B cell (primary cell): ENCODE results near the gene IFT20. TPM values are rescaled to one million over a fixed set of nuclear protein-coding genes. Genes with fewer than 3 reads are reported as not detected.

Experiments
- ATAC-seq: fragments of 200-7000 bp; cut with Tn5 transposase; one replicate; pipeline ENCODE4 v1.10.0; 2021; ENCODE audit warnings: low read depth, mild to moderate bottlenecking, moderate number of reproducible peaks, moderate library complexity
- CTCF ChIA-PET: fragments of 350-600 bp; sonication (Branson Sonifier 250); formaldehyde crosslinking; loops from one replicate; lab custom pipeline; 2021; ENCODE audit warnings: antibody characterized with exemption, inconsistent platforms; lab: Charles Lee
- POLR2A ChIA-PET: fragments of 350-600 bp; sonication (Branson Sonifier 250); formaldehyde crosslinking; loops from one replicate; lab custom pipeline; 2021; ENCODE audit warnings: antibody characterized with exemption; lab: Charles Lee
- DNase-seq: peaks from one replicate; pipeline ENCODE4 v3.0.0; 2013
- H2AFZ ChIP-seq: 2 replicates; pipeline ENCODE4 v1.6.1; 2012; ENCODE audit warnings: mild to moderate bottlenecking, low read depth, low read length; ENCODE audit not compliant: insufficient read depth, poor library complexity, severe bottlenecking
- H3K27ac ChIP-seq, 2 donors: 1 replicate in 1 of 2; 2 replicates in 1 of 2; pipeline ENCODE4 v1.5.1; 2012 to 2013; ENCODE audit warnings: low read length in 2 of 2, mild to moderate bottlenecking in 2 of 2, moderate library complexity in 1 of 2
- H3K27me3 ChIP-seq, 4 experiments: fragments of 200-600 bp in 1 of 4; sonication (generic) in 1 of 4; replicated peaks in 1 of 4; 1 replicate in 2 of 4; 2 replicates in 2 of 4; pipeline versions ENCODE4 v1.6.1 to v1.7.0; 2013 to 2016; ENCODE audit warnings: low read length in 3 of 4, mild to moderate bottlenecking in 2 of 4, mixed read lengths in 1 of 4, moderate library complexity in 1 of 4; ENCODE audit not compliant: insufficient read depth in 4 of 4, control insufficient read depth in 3 of 4; ENCODE audit errors: control extremely low read depth in 1 of 4
- H3K36me3 ChIP-seq, 2 experiments: replicated peaks in 1 of 2; 1 replicate in 1 of 2; 2 replicates in 1 of 2; pipeline versions ENCODE4 v1.6.1 to v1.7.1; 2013; ENCODE audit warnings: low read length in 1 of 2; ENCODE audit not compliant: insufficient read depth in 2 of 2, control insufficient read depth in 1 of 2; ENCODE audit errors: control extremely low read depth in 1 of 2, extremely low read depth in 1 of 2
- H3K4me1 ChIP-seq, 2 donors: fragments of 200-600 bp in 1 of 2; sonication (generic) in 1 of 2; 1 replicate in 1 of 2; 2 replicates in 1 of 2; pipeline versions ENCODE4 v1.5.1 to v1.6.1; 2013 to 2017; ENCODE audit warnings: low read length in 2 of 2; ENCODE audit not compliant: control insufficient read depth in 2 of 2, insufficient read depth in 2 of 2
- H3K4me2 ChIP-seq: replicated peaks from 2 replicates; pipeline ENCODE3; 2012; ENCODE audit warnings: mild to moderate bottlenecking, low read depth, low read length; ENCODE audit not compliant: poor library complexity, severe bottlenecking
- H3K4me3 ChIP-seq, 5 experiments: fragments of 200-600 bp in 1 of 5; sonication (generic) in 1 of 5; 1 replicate in 3 of 5; 2 replicates in 2 of 5; pipeline versions ENCODE4 v1.5.1 to v1.7.0; 2011 to 2016; ENCODE audit warnings: low read length in 4 of 5, mild to moderate bottlenecking in 4 of 5, low read depth in 2 of 5, control low read depth in 1 of 5, moderate library complexity in 1 of 5; ENCODE audit not compliant: insufficient read depth in 1 of 5; ENCODE audit errors: control extremely low read depth in 1 of 5, extremely low read depth in 1 of 5
- H3K79me2 ChIP-seq: fragments of 200-600 bp; sonication (generic); one replicate; pipeline ENCODE4 v1.6.0; 2016; ENCODE audit warnings: low read length; ENCODE audit not compliant: control insufficient read depth, insufficient read depth
- H3K9ac ChIP-seq: fragments of 200-600 bp; sonication (generic); 2 replicates; pipeline ENCODE4 v1.6.1; 2017; ENCODE audit warnings: mild to moderate bottlenecking, low read length, moderate library complexity
- H3K9me3 ChIP-seq, 3 donors: one replicate each; pipeline versions ENCODE4 v1.6.1 to v1.7.1; 2013; ENCODE audit warnings: low read length in 2 of 3; ENCODE audit not compliant: control insufficient read depth in 2 of 3, insufficient read depth in 1 of 3; ENCODE audit errors: control extremely low read depth in 1 of 3
- H4K20me1 ChIP-seq: 2 replicates; pipeline ENCODE4 v1.6.0; 2012; ENCODE audit warnings: mild to moderate bottlenecking, low read length; ENCODE audit not compliant: insufficient read depth, control insufficient read depth, poor library complexity, severe bottlenecking
- H3K27ac Mint-ChIP-seq: one replicate; pipeline ENCODE4 v1.8.0; 2021; ENCODE audit warnings: mixed read lengths
- H3K27me3 Mint-ChIP-seq: one replicate; pipeline ENCODE4 v1.8.0; 2021; ENCODE audit warnings: mixed read lengths
- H3K4me1 Mint-ChIP-seq: one replicate; pipeline ENCODE4 v1.8.0; 2021; ENCODE audit warnings: mixed read lengths
- H3K4me3 Mint-ChIP-seq: one replicate; pipeline ENCODE4 v1.8.0; 2021; ENCODE audit warnings: mixed read lengths
- H3K9me3 Mint-ChIP-seq: one replicate; pipeline ENCODE4 v1.8.0; 2022; ENCODE audit warnings: mixed read lengths; ENCODE audit not compliant: insufficient read depth
- CTCF ChIP-seq: fragments of 200-600 bp; IDR thresholded peaks from one replicate; pipeline ENCODE4 v1.8.0; 2022; ENCODE audit warnings: antibody characterized with exemption, mild to moderate bottlenecking
- EZH2 ChIP-seq: IDR thresholded peaks from 2 replicates; pipeline ENCODE4 v1.6.1; 2012; ENCODE audit warnings: borderline replicate concordance, low read depth, mild to moderate bottlenecking, moderate library complexity, low read length; ENCODE audit not compliant: insufficient read depth, poor library complexity, severe bottlenecking
- WGBS: methylation state at CpG from one replicate; pipeline ENCODE4 v1.1.5; 2013; ENCODE audit warnings: missing lambda C conversion rate; ENCODE audit not compliant: insufficient coverage; 5-methylcytosine and 5-hydroxymethylcytosine counted together
- intact Hi-C: fragments of 100-400 bp; cut with micrococcal nuclease; formaldehyde crosslinking; loops from one replicate; pipeline ENCODE4 v1.10.0; 2022
- polyA plus RNA-seq: library from polyadenylated mRNA; depleted of rRNA; stranded (reverse); fragments of >200 nt; gene quantifications from 2 replicates; pipeline ENCODE4 v1.2.3, GENCODE V29; 2012
- total RNA-seq, 2 donors: library from RNA; stranded (reverse); fragments of 120-200 nt in 1 of 2; gene quantifications; 1 replicate in 1 of 2; 2 replicates in 1 of 2; pipeline versions ENCODE4 v1.2.3 to v1.2.4, GENCODE V29; 2013 to 2022

The IFT20 gene
- total and polyA plus RNA-seq, 2 donors (not counting 1 experiment from before 2014, with no cell fraction given) = 35.9 to 52.6 TPM

GRCh38 chr17:28320215-28321061 is 14.8 kb downstream of the IFT20 start:
- no peak for ATAC-seq
- H3K9ac ChIP-seq = peak overlapping the region; percentile 78
- peak overlapping the region; percentile 88 for H3K4me3 Mint-ChIP-seq

More at GRCh38 chr17:28320215-28321061, 14.8 kb downstream of the IFT20 start:
- Histone ChIP-seq H3K36me3 (no peaks in the 10 kb centered on the region), H4K20me1 (no peaks in the 10 kb centered on the region), H3K4me2 (peak overlapping the region; percentile 88), H3K27me3 (no peaks in the 10 kb centered on the region), H3K4me3 (no peak overlapping the region), H2AFZ (peak overlapping the region; percentile 83), H3K9me3 (no peaks in the 10 kb centered on the region), H3K79me2 (no peaks in the 10 kb centered on the region), H3K27ac (no peak overlapping the region), H3K4me1 (peaks cover 13 to 22% of the 10 kb centered on the region in 2 donors)
- TF ChIP-seq EZH2 (no peak), CTCF (no peak)
- POLR2A ChIA-PET = no interaction called here
- intact Hi-C loops = no loop called here
- no peak overlapping the region for H3K27ac Mint-ChIP-seq
- DNase-seq = no peak
- H3K4me1 Mint-ChIP-seq = peaks cover 27% of the 10 kb centered on the region
- no peaks in the 10 kb centered on the region for H3K27me3 Mint-ChIP-seq
- WGBS = 82% methylated on average over 5 of the region's 8 CpGs
- CTCF ChIA-PET = interaction anchor here (2.1 kb wide), 2 partner anchors 15 to 96 kb away, joined by 7 to 10 read pairs; partner anchors contain the start of genes IFT20 and TNFAIP1
- H3K9me3 Mint-ChIP-seq = no peaks in the 10 kb centered on the region
